KMS-11 (cell line): ENCODE results near the gene FAF2.

Experiments used
- H2AFZ ChIP-seq: fragments of 200-600 bp; sonication (generic); 2 replicates; pipeline ENCODE4 v1.6.1; 2016; ENCODE audit warnings: antibody characterized with exemption, mixed run types, low read depth
- H3K27ac ChIP-seq: fragments of 200-600 bp; sonication (generic); 2 replicates; pipeline ENCODE4 v1.6.1; 2016; ENCODE audit warnings: mild to moderate bottlenecking, mixed run types
- H3K27me3 ChIP-seq: fragments of 200-600 bp; sonication (generic); 2 replicates; pipeline ENCODE4 v1.6.1; 2017; ENCODE audit warnings: mild to moderate bottlenecking, low read depth, mixed run types, moderate library complexity; ENCODE audit not compliant: insufficient read depth
- H3K36me3 ChIP-seq: fragments of 200-600 bp; sonication (generic); 2 replicates; pipeline ENCODE4 v1.6.1; 2017; ENCODE audit warnings: mild to moderate bottlenecking, mixed run types; ENCODE audit not compliant: insufficient read depth
- H3K4me1 ChIP-seq: fragments of 200-600 bp; sonication (generic); 2 replicates; pipeline ENCODE4 v1.6.1; 2016; ENCODE audit warnings: mild to moderate bottlenecking, low read depth, mixed run types; ENCODE audit not compliant: poor library complexity, severe bottlenecking
- H3K4me2 ChIP-seq: fragments of 200-600 bp; sonication (generic); 2 replicates; pipeline ENCODE4 v1.7.0; 2016; ENCODE audit warnings: mild to moderate bottlenecking, mixed run types
- H3K4me3 ChIP-seq: fragments of 200-600 bp; sonication (generic); IDR thresholded peaks from 2 replicates; pipeline ENCODE4 v1.6.1; 2017; ENCODE audit warnings: low read depth, low read length, mixed read lengths; ENCODE audit not compliant: insufficient read depth
- H3K79me2 ChIP-seq: fragments of 200-600 bp; sonication (generic); 2 replicates; pipeline ENCODE4 v1.6.1; 2016; ENCODE audit warnings: low read depth, mixed run types; ENCODE audit not compliant: insufficient read depth
- H3K9ac ChIP-seq: fragments of 200-600 bp; sonication (generic); 2 replicates; pipeline ENCODE4 v1.6.1; 2016; ENCODE audit warnings: mild to moderate bottlenecking, mixed run types
- H4K20me1 ChIP-seq: fragments of 200-600 bp; sonication (generic); 2 replicates; pipeline ENCODE4 v1.6.1; 2016; ENCODE audit warnings: mild to moderate bottlenecking, mixed run types; ENCODE audit not compliant: insufficient read depth
- CTCF ChIP-seq: fragments of 200-600 bp; sonication (generic); conservative IDR thresholded peaks from 2 replicates; pipeline ENCODE4 v1.6.1; 2017; ENCODE audit warnings: low read depth, mild to moderate bottlenecking, antibody characterized with exemption, low read length, moderate library complexity, mixed read lengths

The FAF2 gene

GRCh38 chr5:176491101-176491502 is 42.9 kb downstream of the FAF2 start:
- no peaks in the 10 kb centered on the region for H3K36me3 ChIP-seq
- no peaks in the 10 kb centered on the region for H3K4me1 ChIP-seq
- H3K79me2 ChIP-seq: no peaks in the 10 kb centered on the region
- H3K27me3 ChIP-seq: no peaks in the 10 kb centered on the region
- no peaks in the 10 kb centered on the region for H4K20me1 ChIP-seq
- no peak overlapping the region for H3K9ac ChIP-seq
- no peak overlapping the region for H3K4me2 ChIP-seq
- TF ChIP-seq CTCF: no peak
- H2AFZ ChIP-seq: no peak overlapping the region
- no peak overlapping the region for H3K4me3 ChIP-seq
- no peak overlapping the region for H3K27ac ChIP-seq

- TF ChIP-seq CTCF: no peak
- H4K20me1 ChIP-seq: no peaks in the 10 kb centered on the region
- H3K36me3 ChIP-seq: no peaks in the 10 kb centered on the region
- no peak overlapping the region for H3K4me3 ChIP-seq
- no peak overlapping the region for H3K27ac ChIP-seq
- no peaks in the 10 kb centered on the region for H3K27me3 ChIP-seq
- no peak overlapping the region for H3K9ac ChIP-seq
- no peak overlapping the region for H3K4me2 ChIP-seq
- H3K79me2 ChIP-seq: no peaks in the 10 kb centered on the region
- no peaks in the 10 kb centered on the region for H3K4me1 ChIP-seq
- no peak overlapping the region for H2AFZ ChIP-seq
These were observed 43.7 kb downstream of the FAF2 start for GRCh38 chr5:176491901-176492300.

GRCh38 chr5:176492431-176492830 is 44.2 kb downstream of the FAF2 start:
- Histone ChIP-seq H3K27me3 (no peaks in the 10 kb centered on the region), H4K20me1 (no peaks in the 10 kb centered on the region), H3K9ac (no peak overlapping the region), H3K27ac (no peak overlapping the region), H3K4me3 (no peak overlapping the region), H2AFZ (no peak overlapping the region), H3K36me3 (no peaks in the 10 kb centered on the region), H3K79me2 (no peaks in the 10 kb centered on the region), H3K4me1 (no peaks in the 10 kb centered on the region), H3K4me2 (no peak overlapping the region)
- TF ChIP-seq CTCF: no peak

GRCh38 chr5:176497852-176498251 is 49.7 kb downstream of the FAF2 start:
- TF ChIP-seq CTCF: no peak
- H3K27ac ChIP-seq: no peak overlapping the region
- H3K36me3 ChIP-seq: 0 out of 2 replicates have a peak, but pooled peaks cover 3% of the 10 kb centered on the region

More at GRCh38 chr5:176497852-176498251, 49.7 kb downstream of the FAF2 start:
- Histone ChIP-seq H3K4me3 (no peak overlapping the region), H3K27me3 (no peaks in the 10 kb centered on the region), H3K4me1 (no peaks in the 10 kb centered on the region), H3K79me2 (no peaks in the 10 kb centered on the region), H4K20me1 (no peaks in the 10 kb centered on the region), H3K4me2 (no peak overlapping the region), H3K9ac (no peak overlapping the region), H2AFZ (no peak overlapping the region)
